PFSK-1 (cell line): ENCODE measurements around the gene TMEM80.

Experiments used
- POLR2AphosphoS5 ChIP-seq: IDR thresholded peaks from 2 replicates; pipeline ENCODE4 v1.6.1; 2012; ENCODE audit warnings: low read depth, mild to moderate bottlenecking, control low read depth, low read length, moderate library complexity
- REST ChIP-seq, 2 experiments: IDR thresholded peaks; 2 replicates each; pipeline versions ENCODE4 v1.6.1 to v1.8.0; 2011 to 2012; ENCODE audit warnings: low read depth in 2 of 2, low read length in 2 of 2, control low read depth in 1 of 2, inconsistent platforms in 1 of 2, mild to moderate bottlenecking in 1 of 2, moderate library complexity in 1 of 2; ENCODE audit not compliant: insufficient read depth in 1 of 2
- TAF1 ChIP-seq: IDR thresholded peaks from 2 replicates; pipeline ENCODE4 v1.6.1; 2012; ENCODE audit warnings: low read length, control low read depth, borderline replicate concordance; ENCODE audit not compliant: insufficient read depth

- TF ChIP-seq REST (IDR thresholded peaks at IDR 0.05; ENCODE audit: insufficient read depth in 1 of 2, low read depth in 2 of 2, low read length in 2 of 2) (no peak), TAF1 (no peak), POLR2AphosphoS5 (no peak)
Measured at GRCh38 chr11:680476-680875, 15.1 kb upstream of the TMEM80 start.
